Suppressor macrophage (primary cell): ENCODE data around the gene DUSP10.

Experiments
- DNase-seq, 4 experiments: peaks; one replicate each; pipeline ENCODE4 v3.0.0-alpha.2; 2020 to 2022

The DUSP10 gene

DNA sequence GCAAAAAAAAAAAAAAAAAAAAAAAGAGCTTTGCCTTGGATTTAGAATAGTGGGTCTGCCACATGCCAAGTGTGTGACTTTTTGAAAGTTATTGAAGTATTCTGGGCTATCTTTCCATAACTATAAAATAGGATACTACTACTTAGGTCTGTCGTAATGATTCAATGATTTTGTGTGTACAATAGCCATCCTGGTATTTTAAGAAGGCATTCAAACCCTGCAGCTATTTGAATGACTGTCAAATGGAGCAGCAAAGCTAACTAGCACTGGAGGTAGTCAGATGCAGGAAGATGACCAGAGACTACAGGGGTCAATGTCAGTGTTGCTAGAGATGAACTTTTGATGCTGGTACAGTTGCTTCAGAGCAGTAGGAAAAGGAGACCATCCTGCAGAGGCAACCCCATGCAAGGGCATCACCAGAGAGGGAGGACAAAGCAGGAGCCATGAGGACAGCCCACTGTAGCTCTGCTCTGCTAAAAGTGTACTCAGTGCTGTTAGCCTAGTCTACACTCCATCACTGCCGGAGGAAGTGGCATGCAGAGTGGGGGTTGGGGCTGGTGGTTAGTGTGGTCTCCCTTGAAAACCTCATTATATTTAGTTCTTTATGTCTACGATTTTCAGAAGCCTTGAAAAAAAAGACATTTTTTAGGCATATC is 29.0 kb downstream of the DUSP10 start:
- peak in 2 of 4 experiments; percentile 51 to 52 for DNase-seq

GRCh38 chr1:221712198-221712684 is 29.6 kb downstream of the DUSP10 start:
- peak; percentile 73 to 94 (median 86) for DNase-seq

- DNase-seq: no peak
These were observed 30.2 kb downstream of the DUSP10 start for GRCh38 chr1:221711656-221712055.

DNA sequence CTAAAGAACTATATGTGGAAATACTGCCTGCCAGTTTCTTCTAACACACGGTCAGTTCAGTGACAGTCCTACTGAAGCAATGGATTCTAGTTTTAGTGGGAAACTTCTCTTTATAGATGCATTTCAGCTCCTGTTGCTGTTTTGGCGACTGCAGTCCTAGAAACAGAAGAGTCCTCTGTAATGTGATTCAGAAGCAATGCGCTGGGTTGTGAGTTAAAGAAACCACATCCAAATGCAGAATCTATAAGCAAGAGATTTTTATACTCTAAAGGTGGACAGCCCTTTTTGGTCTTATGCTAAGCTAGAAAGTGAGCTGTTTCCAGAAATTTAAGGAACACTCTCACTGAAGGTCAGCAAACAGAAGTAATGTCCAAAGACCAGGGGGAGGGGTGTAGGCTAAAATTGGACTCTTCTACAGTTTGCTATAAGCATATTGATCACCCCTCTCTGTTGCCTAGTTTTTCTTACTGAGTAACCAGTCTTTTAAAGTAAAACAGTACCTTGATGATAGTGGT is 30.8 kb downstream of the DUSP10 start:
- peak; percentile 41 to 66 (median 46) for DNase-seq

GRCh38 chr1:221709854-221710253 is 32.0 kb downstream of the DUSP10 start:
- no peak for DNase-seq

DNA sequence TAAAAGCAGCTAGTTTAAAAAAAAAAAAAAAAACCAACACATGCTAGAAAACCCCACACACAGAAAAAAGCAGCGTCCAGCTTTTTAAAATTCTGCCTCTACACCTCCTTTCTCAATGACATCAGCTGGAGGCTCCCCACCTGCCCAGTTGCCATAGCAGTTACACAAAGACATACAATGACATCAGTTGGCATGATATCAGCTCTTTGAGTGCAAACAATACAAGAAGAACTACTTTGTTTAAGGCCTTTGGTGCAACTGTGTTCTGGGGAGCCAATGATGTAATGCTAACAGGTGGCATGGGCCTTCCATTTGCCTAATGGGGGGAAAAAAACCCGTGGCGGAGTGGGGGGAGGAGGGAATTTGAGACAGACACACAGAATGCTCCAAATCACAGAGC is 32.9 kb downstream of the DUSP10 start:
- peak; percentile 55 to 79 (median 64) for DNase-seq

- DNase-seq: peak; percentile 86 to 95 (median 91)
These were observed 33.8 kb downstream of the DUSP10 start for GRCh38 chr1:221708076-221708571.

- DNase-seq: no peak
These were observed 34.9 kb downstream of the DUSP10 start for GRCh38 chr1:221706876-221707582.

GRCh38 chr1:221706191-221706590 is 35.7 kb downstream of the DUSP10 start:
- DNase-seq: no peak

- peak; percentile 50 to 90 (median 78) for DNase-seq
These were observed 37.6 kb downstream of the DUSP10 start for GRCh38 chr1:221704306-221704705.

DNA sequence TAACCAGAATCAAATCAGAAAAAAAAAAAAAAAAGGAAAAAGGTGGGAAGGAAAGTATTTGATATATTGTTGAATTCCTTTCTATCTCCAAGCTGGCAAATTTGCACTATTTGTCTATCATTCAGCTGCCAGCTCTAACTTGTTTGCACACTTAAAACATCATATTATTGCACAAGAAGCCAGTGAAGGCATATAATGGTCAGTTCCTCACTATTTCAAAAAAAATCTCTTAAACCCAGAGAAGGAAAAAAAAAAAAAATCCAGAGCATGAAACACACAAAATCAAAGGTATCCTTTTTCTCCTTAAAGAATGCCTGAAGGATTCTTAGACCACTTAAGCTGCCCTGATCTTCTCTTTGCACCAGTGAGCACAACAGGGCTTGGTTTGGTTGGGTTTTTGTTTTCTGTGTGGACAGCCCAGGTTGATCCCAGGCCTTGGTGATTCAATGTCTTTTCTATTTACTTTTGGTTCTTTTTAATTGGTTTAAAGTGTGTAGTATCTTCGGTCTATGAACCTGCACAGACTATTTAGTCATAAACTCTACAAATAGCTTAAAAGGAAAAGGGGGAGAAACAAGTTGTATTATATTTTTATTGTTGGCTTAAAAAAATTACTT is 40.2 kb downstream of the DUSP10 start:
- no peak for DNase-seq

DNA sequence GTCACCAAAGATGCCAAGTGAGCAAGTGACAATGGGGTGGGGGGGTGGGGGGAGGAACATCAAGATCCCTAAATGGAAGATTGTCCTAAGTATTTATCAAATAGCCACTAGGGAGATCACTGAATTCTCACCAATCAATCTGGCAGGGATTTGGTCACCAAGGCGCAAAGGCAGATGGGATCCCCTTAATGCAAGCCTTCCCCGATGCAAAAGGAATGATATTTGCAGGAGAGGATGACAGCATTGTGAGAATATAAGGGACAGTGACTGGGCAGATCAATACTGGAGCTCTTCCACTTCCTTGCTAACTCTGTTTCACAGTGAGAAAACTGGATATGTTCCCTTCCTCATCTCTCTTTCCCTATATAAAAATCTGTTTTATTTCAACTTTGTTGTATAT is 40.9 kb downstream of the DUSP10 start:
- DNase-seq: no peak

- DNase-seq: no peak
These were observed 41.4 kb downstream of the DUSP10 start for GRCh38 chr1:221700536-221700935.

DNA sequence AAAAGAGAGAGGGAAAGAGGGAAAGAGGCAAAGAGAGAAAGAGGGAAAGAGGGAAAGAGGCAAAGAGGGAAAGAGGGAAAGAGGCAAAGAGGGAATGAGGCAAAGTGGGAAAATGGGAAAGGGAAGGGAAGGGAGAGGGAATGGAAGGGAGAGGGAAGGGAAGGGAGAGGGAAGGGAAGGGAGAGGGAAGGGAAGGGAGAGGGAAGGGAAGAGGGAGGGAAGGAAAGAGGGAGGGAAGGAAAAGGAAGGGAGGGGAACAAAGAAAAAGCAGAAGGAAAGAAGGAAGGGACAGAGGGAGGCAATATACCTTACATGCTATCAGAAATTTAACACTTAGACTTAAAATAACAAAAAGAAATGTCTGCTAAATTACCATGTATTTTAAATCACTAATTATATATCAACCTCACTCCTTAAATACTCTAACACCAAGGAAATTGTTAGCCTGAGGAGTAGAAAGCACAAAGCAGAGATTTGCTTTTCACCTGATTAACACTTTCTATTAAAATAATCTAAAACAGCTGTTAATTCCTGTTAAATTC is 41.8 kb downstream of the DUSP10 start:
- DNase-seq: no peak

GRCh38 chr1:221699577-221699976 is 42.3 kb downstream of the DUSP10 start:
- no peak for DNase-seq

- peak; percentile 61 to 89 (median 78) for DNase-seq
These were observed 43.1 kb downstream of the DUSP10 start for GRCh38 chr1:221698579-221699349.

DNA sequence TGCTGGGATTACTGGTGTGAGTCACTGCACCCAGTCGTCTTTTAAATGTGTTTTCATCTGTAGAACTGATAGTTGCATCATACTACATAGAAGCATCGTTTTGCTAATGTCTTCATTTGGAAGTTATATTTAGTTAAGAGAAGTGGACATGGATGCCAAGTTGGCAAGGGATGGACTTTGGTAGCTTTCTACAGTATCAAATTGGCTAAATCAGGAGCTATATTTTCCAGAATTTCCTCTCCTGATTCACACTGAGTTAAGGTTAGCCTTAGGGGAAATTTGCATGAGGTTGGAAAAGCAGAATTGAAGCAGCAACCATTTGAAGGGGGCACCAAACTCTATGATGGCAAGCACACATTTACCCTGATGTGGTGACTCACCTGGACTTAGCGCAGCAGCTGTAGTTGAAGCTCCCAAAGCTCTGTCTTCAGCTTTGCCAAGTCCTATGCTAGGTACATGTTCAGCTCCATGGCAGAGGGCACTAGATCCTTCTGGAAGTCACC is 43.9 kb downstream of the DUSP10 start:
- DNase-seq: peak in 2 of 4 experiments; percentile 43 to 60

DNA sequence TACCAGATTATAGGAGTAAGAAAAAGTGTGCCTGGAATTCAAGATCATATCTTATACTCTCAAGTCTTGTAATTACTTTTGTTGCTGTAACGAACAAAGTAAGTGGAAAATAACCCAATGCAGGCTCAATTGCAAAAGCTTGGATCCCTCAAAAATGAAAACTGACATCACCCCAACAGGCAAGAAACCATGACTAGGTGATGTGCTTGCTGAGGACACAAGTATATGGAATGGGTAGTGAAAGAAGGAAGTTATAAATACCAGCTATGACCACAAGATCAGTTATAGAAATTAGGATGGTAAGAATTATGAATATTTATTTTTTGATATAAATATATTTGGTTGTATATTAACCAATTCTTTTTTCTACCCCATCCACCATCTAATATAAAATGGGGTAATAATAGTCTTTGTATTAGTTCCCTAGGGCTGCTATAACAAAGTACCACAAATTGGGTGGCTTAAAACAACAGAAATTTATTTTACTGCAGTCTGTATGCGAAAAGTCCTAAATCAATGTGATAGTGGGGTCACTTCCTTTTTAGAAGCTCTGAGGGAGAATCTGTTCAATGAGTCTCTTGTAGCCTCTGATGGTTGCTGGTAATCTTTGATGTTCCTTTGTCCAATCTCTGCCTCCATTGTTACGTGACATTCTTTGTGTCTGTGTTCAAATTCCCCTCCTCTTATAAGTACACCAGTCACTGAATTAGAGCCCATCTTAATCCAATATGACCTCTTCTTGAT is 45.0 kb downstream of the DUSP10 start:
- DNase-seq: peak in 2 of 4 experiments; percentile 55 to 59

- DNase-seq: no peak
These were observed 45.9 kb downstream of the DUSP10 start for GRCh38 chr1:221696027-221696426.

DNA sequence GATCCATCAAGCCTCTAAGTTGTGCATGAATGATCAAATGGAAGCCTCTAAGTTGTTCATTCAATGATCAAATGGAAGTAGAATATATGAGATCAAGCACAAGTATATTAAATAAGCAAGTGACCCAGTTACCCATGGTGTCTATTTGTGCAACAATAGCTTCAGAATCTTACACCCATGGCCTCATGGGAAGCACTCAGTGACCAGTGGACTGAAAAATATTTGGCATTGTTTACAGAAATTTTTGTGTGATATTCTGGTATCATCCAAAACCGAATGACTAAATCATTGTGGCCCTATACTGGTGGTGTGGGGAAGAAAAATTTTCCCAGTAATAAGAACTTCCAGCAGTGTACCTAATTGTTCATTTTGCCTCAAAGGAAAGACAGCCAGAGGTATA is 46.6 kb downstream of the DUSP10 start:
- DNase-seq: no peak

DNA sequence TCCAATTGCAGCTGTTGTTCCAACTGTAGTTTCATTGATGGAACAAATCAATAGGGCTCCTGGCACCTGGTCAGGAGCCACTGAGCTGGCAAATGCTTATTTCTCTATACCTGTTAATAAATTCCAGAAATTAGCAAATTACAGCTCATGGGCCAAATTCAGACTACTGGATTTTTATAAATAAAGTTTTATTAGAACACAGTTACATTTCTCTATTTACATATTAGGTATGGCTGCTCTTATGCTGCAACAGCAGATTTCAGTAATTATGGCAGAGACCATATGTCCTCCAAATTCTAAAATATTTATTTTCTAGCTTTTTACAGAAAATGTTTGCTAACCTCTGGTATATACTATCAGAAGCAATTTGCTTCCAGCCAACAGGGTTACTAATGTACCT is 47.8 kb downstream of the DUSP10 start:
- DNase-seq: no peak
